CD1c-positive myeloid dendritic cell (primary cell): ENCODE results near the gene PCDH9.
"Not testable (repeated sequence)": the region's sequence is repeated elsewhere in the genome, so short reads cannot be mapped to it uniquely, and the experiment has no call there.

Source experiments
- DNase-seq: peaks from one replicate; pipeline ENCODE4 v3.0.0-alpha.2; 2016; ENCODE audit errors: extremely low spot score

Gene PCDH9

GRCh38 chr13:66760678-66761077 is 469.5 kb downstream of the PCDH9 start:
- DNase-seq, result not testable (repeated sequence)

GRCh38 chr13:66759919-66760318 is 470.2 kb downstream of the PCDH9 start:
- DNase-seq, result no peak

- DNase-seq, result no peak
These were observed 478.4 kb downstream of the PCDH9 start for GRCh38 chr13:66751691-66752090.

- no peak for DNase-seq
These were observed 481.4 kb downstream of the PCDH9 start for GRCh38 chr13:66748712-66749111.

GRCh38 chr13:66745307-66745706 is 484.8 kb downstream of the PCDH9 start:
- no peak for DNase-seq

GRCh38 chr13:66723576-66723975 is 506.6 kb downstream of the PCDH9 start:
- no peak for DNase-seq

- no peak for DNase-seq
These were observed 513.6 kb downstream of the PCDH9 start for GRCh38 chr13:66716538-66716937.

- no peak for DNase-seq
These were observed 515.3 kb downstream of the PCDH9 start for GRCh38 chr13:66714795-66715194.

- DNase-seq, result no peak
These were observed 526.0 kb downstream of the PCDH9 start for GRCh38 chr13:66704110-66704509.

- no peak for DNase-seq
These were observed 526.5 kb downstream of the PCDH9 start for GRCh38 chr13:66703597-66703996.

- no peak for DNase-seq
These were observed 530.0 kb downstream of the PCDH9 start for GRCh38 chr13:66700117-66700601.

- DNase-seq, result no peak
These were observed 536.5 kb downstream of the PCDH9 start for GRCh38 chr13:66693656-66694055.

- no peak for DNase-seq
These were observed 539.0 kb downstream of the PCDH9 start for GRCh38 chr13:66691149-66691548.

- DNase-seq, result no peak
These were observed 540.5 kb downstream of the PCDH9 start for GRCh38 chr13:66689628-66690027.

GRCh38 chr13:66689037-66689619 is 541.0 kb downstream of the PCDH9 start:
- DNase-seq, result no peak

- no peak for DNase-seq
These were observed 548.7 kb downstream of the PCDH9 start for GRCh38 chr13:66681403-66681802.

GRCh38 chr13:66680031-66680430 is 550.1 kb downstream of the PCDH9 start:
- no peak for DNase-seq

- DNase-seq, result no peak
These were observed 554.5 kb downstream of the PCDH9 start for GRCh38 chr13:66675620-66676019.

- DNase-seq, result no peak
These were observed 556.7 kb downstream of the PCDH9 start for GRCh38 chr13:66673401-66673800.

- no peak for DNase-seq
These were observed 564.1 kb downstream of the PCDH9 start for GRCh38 chr13:66665991-66666390.

- no peak for DNase-seq
These were observed 566.4 kb downstream of the PCDH9 start for GRCh38 chr13:66663711-66664110.

- no peak for DNase-seq
These were observed 566.9 kb downstream of the PCDH9 start for GRCh38 chr13:66663206-66663605.

GRCh38 chr13:66661336-66661735 is 568.8 kb downstream of the PCDH9 start:
- no peak for DNase-seq

- no peak for DNase-seq
These were observed 569.7 kb downstream of the PCDH9 start for GRCh38 chr13:66660468-66660813.
